HG02763 (cell line): ENCODE results near the gene RPL29.

ENCODE experiments used
- ATAC-seq: cut with Tn5 transposase; IDR thresholded peaks from one replicate; pipeline ENCODE4 v1.9.1; 2021; ENCODE audit warnings: mild to moderate bottlenecking, moderate library complexity; ENCODE audit not compliant: unreplicated experiment

The RPL29 gene

GRCh38 chr3:51948016-51948580 lies 47.6 kb downstream of the RPL29 start:
- no peak for ATAC-seq

- no peak for ATAC-seq
Observed at GRCh38 chr3:51947215-51947900, 48.3 kb downstream of the RPL29 start.

GRCh38 chr3:51946796-51947195 lies 48.9 kb downstream of the RPL29 start:
- no peak for ATAC-seq

- no peak for ATAC-seq
Observed at GRCh38 chr3:51945926-51946705, 49.6 kb downstream of the RPL29 start.

- no peak for ATAC-seq
Observed at GRCh38 chr3:51945031-51945840, 50.5 kb downstream of the RPL29 start.

- no peak for ATAC-seq
Observed at GRCh38 chr3:51944451-51945021, 51.2 kb downstream of the RPL29 start.
